ENCODE measurements around the gene MX2.

- TF ChIP-seq POLR2A (IDR thresholded peaks at IDR 0.05; ENCODE audit: low read depth, low read length) (no peak), NFYB (IDR thresholded peaks at IDR 0.05; ENCODE audit: insufficient read depth, low read depth, low read length) (no peak), EZH2 (IDR thresholded peaks at IDR 0.05; ENCODE audit: borderline replicate concordance, control insufficient read depth, low read depth, low read length) (no peak)
Observed at GRCh38 chr21:41333752-41334151, 28.1 kb upstream of the MX2 start.

Data from GM12878 (cell line).